H1 (cell line): ENCODE measurements around the gene NXPH1. TPM values are rescaled to one million over a fixed set of nuclear protein-coding genes. Genes with fewer than 3 reads are reported as not detected.

ENCODE experiments used
- CTCF ChIA-PET: fragments of 300-600 bp; sonication (Branson Sonifier 250); formaldehyde crosslinking; loops from one replicate; lab custom pipeline; 2021; ENCODE audit not compliant: partially characterized antibody; lab: Charles Lee
- POLR2A ChIA-PET: fragments of 300-600 bp; sonication (Branson Sonifier 250); formaldehyde crosslinking; loops from one replicate; lab custom pipeline; 2021; ENCODE audit warnings: inconsistent platforms; ENCODE audit not compliant: partially characterized antibody; lab: Charles Lee
- DNase-seq, 2 experiments: peaks; one replicate each; pipeline versions ENCODE4 v3.0.0 to v3.0.0-alpha.2; 2010 to 2022; ENCODE audit warnings: low spot score in 2 of 2, low read depth in 1 of 2, mixed read lengths in 1 of 2
- FAIRE-seq: peaks from 2 replicates; lab custom pipeline; 2011; peaks lifted over from hg19 to GRCh38; lab: Jason Lieb, UNC
- H2AFZ ChIP-seq: 2 replicates; pipeline ENCODE4 v1.8.1; 2012; ENCODE audit warnings: low read length, inconsistent platforms
- H2AK5ac ChIP-seq: 2 replicates; pipeline ENCODE4 v1.6.1; 2013; ENCODE audit warnings: low read depth, low read length
- H2BK120ac ChIP-seq: replicated peaks from 2 replicates; pipeline ENCODE3; 2013; ENCODE audit warnings: low read depth, low read length, inconsistent platforms
- H2BK12ac ChIP-seq: 2 replicates; pipeline ENCODE4 v1.6.1; 2013; ENCODE audit warnings: low read depth, low read length
- H2BK15ac ChIP-seq: 2 replicates; pipeline ENCODE4 v1.6.1; 2013; ENCODE audit warnings: low read length
- H2BK20ac ChIP-seq: 2 replicates; pipeline ENCODE4 v1.6.1; 2013; ENCODE audit warnings: low read length
- H2BK5ac ChIP-seq: 2 replicates; pipeline ENCODE4 v1.6.1; 2013; ENCODE audit warnings: low read depth, low read length
- H3K14ac ChIP-seq: 2 replicates; pipeline ENCODE4 v1.6.1; 2013; ENCODE audit warnings: inconsistent platforms; ENCODE audit not compliant: insufficient read length
- H3K18ac ChIP-seq: 2 replicates; pipeline ENCODE4 v1.6.1; 2013; ENCODE audit warnings: low read length; ENCODE audit errors: extremely low read depth
- H3K23ac ChIP-seq: 2 replicates; pipeline ENCODE4 v1.6.1; 2013; ENCODE audit warnings: inconsistent platforms; ENCODE audit not compliant: insufficient read length
- H3K23me2 ChIP-seq: 2 replicates; pipeline ENCODE4 v1.6.1; 2013; ENCODE audit warnings: low read depth, low read length
- H3K27ac ChIP-seq: 2 replicates; pipeline ENCODE4 v1.6.1; 2011; ENCODE audit warnings: low read depth, low read length, inconsistent platforms
- H3K27me3 ChIP-seq, 4 experiments: replicated peaks in 1 of 4; 1 replicate in 1 of 4; 2 replicates in 3 of 4; pipeline versions ENCODE4 v1.6.1 to v1.8.1; 2011 to 2013; ENCODE audit warnings: low read length in 3 of 4, mild to moderate bottlenecking in 3 of 4, inconsistent platforms in 2 of 4, mixed read lengths in 2 of 4, moderate library complexity in 1 of 4; ENCODE audit not compliant: control insufficient read depth in 3 of 4, insufficient read depth in 3 of 4; ENCODE audit errors: extremely low read depth in 1 of 4
- H3K36me3 ChIP-seq, 4 experiments: 2 replicates each; pipeline versions ENCODE4 v1.6.1 to v1.8.1; 2011 to 2013; ENCODE audit warnings: mild to moderate bottlenecking in 4 of 4, low read length in 3 of 4, moderate library complexity in 2 of 4, control low read depth in 1 of 4, inconsistent platforms in 1 of 4; ENCODE audit not compliant: insufficient read depth in 4 of 4, control insufficient read depth in 2 of 4
- H3K4ac ChIP-seq: replicated peaks from 2 replicates; pipeline ENCODE3; 2013; ENCODE audit warnings: low read length, low read depth, mixed read lengths, inconsistent platforms; ENCODE audit not compliant: insufficient read length
- H3K4me1 ChIP-seq, 4 experiments: replicated peaks in 1 of 4; 1 replicate in 1 of 4; 2 replicates in 3 of 4; pipeline versions ENCODE4 v1.6.1 to v1.8.1; 2011 to 2013; ENCODE audit warnings: low read length in 3 of 4, inconsistent platforms in 2 of 4, mixed read lengths in 1 of 4; ENCODE audit not compliant: insufficient read depth in 4 of 4, control insufficient read depth in 3 of 4
- H3K4me2 ChIP-seq, 2 experiments: 2 replicates each; pipeline versions ENCODE4 v1.6.1 to v1.8.1; 2011 to 2013; ENCODE audit warnings: low read depth in 2 of 2, low read length in 2 of 2, control low read depth in 1 of 2, inconsistent platforms in 1 of 2, mild to moderate bottlenecking in 1 of 2; ENCODE audit not compliant: insufficient read depth in 1 of 2
- H3K4me3 ChIP-seq, 4 experiments: fragments of 200-600, 300-600 bp in 1 of 4; sonication (generic), shearing (Covaris generic), sonication (Bioruptor Twin) in 1 of 4; 2 replicates each; pipeline versions ENCODE4 v1.5.1 to v1.8.1; 2011 to 2016; ENCODE audit warnings: low read length in 4 of 4, low read depth in 3 of 4, control low read depth in 2 of 4, inconsistent platforms in 2 of 4, mild to moderate bottlenecking in 2 of 4, mixed read lengths in 1 of 4, moderate library complexity in 1 of 4; ENCODE audit not compliant: insufficient read depth in 2 of 4; ENCODE audit errors: extremely low read depth in 1 of 4
- H3K56ac ChIP-seq: replicated peaks from 2 replicates; pipeline ENCODE3; 2013; ENCODE audit warnings: low read depth, mild to moderate bottlenecking, mixed read lengths, low read length, inconsistent platforms; ENCODE audit not compliant: insufficient read length
- H3K79me1 ChIP-seq: 2 replicates; pipeline ENCODE4 v1.6.1; 2013; ENCODE audit warnings: low read depth, low read length, control low read depth
- H3K79me2 ChIP-seq, 2 experiments: 2 replicates each; pipeline versions ENCODE4 v1.6.1 to v1.8.1; 2012 to 2013; ENCODE audit warnings: low read length in 2 of 2, mild to moderate bottlenecking in 2 of 2, inconsistent platforms in 1 of 2; ENCODE audit not compliant: insufficient read depth in 2 of 2, control insufficient read depth in 1 of 2
- H3K9ac ChIP-seq, 4 experiments: replicated peaks in 1 of 4; 1 replicate in 1 of 4; 2 replicates in 3 of 4; pipeline versions ENCODE4 v1.6.1 to v1.8.1; 2011 to 2013; ENCODE audit warnings: low read depth in 3 of 4, low read length in 3 of 4, control low read depth in 2 of 4, mild to moderate bottlenecking in 2 of 4, moderate library complexity in 2 of 4, inconsistent platforms in 1 of 4; ENCODE audit errors: extremely low read depth in 1 of 4
- H3K9me3 ChIP-seq, 2 experiments: 2 replicates each; pipeline versions ENCODE4 v1.6.1 to v1.8.1; 2012 to 2013; ENCODE audit warnings: mild to moderate bottlenecking in 2 of 2, moderate library complexity in 2 of 2, control low read depth in 1 of 2, inconsistent platforms in 1 of 2, low read depth in 1 of 2, low read length in 1 of 2, mixed read lengths in 1 of 2; ENCODE audit not compliant: insufficient read depth in 2 of 2
- H4K20me1 ChIP-seq, 2 experiments: replicated peaks in 1 of 2; 2 replicates each; pipeline versions ENCODE3 to v1.8.1; 2011 to 2013; ENCODE audit warnings: inconsistent platforms in 2 of 2, low read length in 2 of 2, mild to moderate bottlenecking in 1 of 2; ENCODE audit not compliant: insufficient read depth in 2 of 2, control insufficient read depth in 1 of 2
- H4K5ac ChIP-seq: 2 replicates; pipeline ENCODE4 v1.6.1; 2013; ENCODE audit warnings: low read length, low read depth, mixed read lengths, inconsistent platforms; ENCODE audit not compliant: insufficient read length
- H4K8ac ChIP-seq: 2 replicates; pipeline ENCODE4 v1.8.0; 2013; ENCODE audit warnings: mild to moderate bottlenecking, moderate library complexity, low read length, inconsistent platforms; ENCODE audit not compliant: insufficient read depth; ENCODE audit errors: extremely low read depth
- H4K91ac ChIP-seq: replicated peaks from 2 replicates; pipeline ENCODE3; 2013; ENCODE audit warnings: low read length, mixed read lengths, inconsistent platforms; ENCODE audit not compliant: insufficient read length
- CEBPB ChIP-seq: IDR thresholded peaks from 2 replicates; pipeline ENCODE4 v1.6.1; 2012; ENCODE audit warnings: low read depth, low read length
- WGBS, 2 experiments: shearing (Covaris generic) in 1 of 2; methylation state at CpG; one replicate each; pipeline versions ENCODE4 v1.1.6 to v1.1.7; 2013 to 2015; ENCODE audit warnings: low lambda C conversion rate in 2 of 2, mixed read lengths in 2 of 2, inconsistent platforms in 1 of 2, low coverage in 1 of 2, missing lambda C conversion rate in 1 of 2; ENCODE audit not compliant: insufficient replicate concordance in 2 of 2, insufficient coverage in 1 of 2, insufficient read length in 1 of 2; ENCODE audit errors: extremely low coverage in 1 of 2, missing lambda C conversion rate in 1 of 2; 5-methylcytosine and 5-hydroxymethylcytosine counted together
- polyA plus RNA-seq, 7 experiments: library from polyadenylated mRNA; depleted of rRNA in 3 of 7; stranded (reverse) in 5 of 7; unstranded in 2 of 7; fragments of >200 nt in 5 of 7; fragments of 200-250 nt in 2 of 7; gene quantifications; 1 replicate in 5 of 7; 2 replicates in 1 of 7; 4 replicates in 1 of 7; pipeline versions ENCODE4 v1.2.1 to v1.2.3, GENCODE V29; 2011 to 2013; ENCODE audit warnings: missing spikeins in 2 of 7, mixed read lengths in 2 of 7
- total RNA-seq: library from RNA; stranded (reverse); fragmentation: NEBNext Ultra II Directional; extraction: Animal tissue kit (Norgen Biotek cat#: 25700); gene quantifications from 2 replicates; pipeline ENCODE4 v1.2.1, GENCODE V29; 2021
- TF ChIP-seq, protein P1 (sequence below): IDR thresholded peaks from 2 replicates; pipeline ENCODE4 v1.6.1; 2012; ENCODE audit warnings: inconsistent platforms

The NXPH1 gene
- total and polyA plus RNA-seq, 2 of the 8 experiments (the other 6 are each of a cell fraction or from before 2014, with no cell fraction given), result 0.14 to 1.0 TPM

- H2AK5ac ChIP-seq, result no peak overlapping the region
- no peak overlapping the region for H3K18ac ChIP-seq
- no peak overlapping the region for H3K9ac ChIP-seq
- no peak overlapping the region for H3K4ac ChIP-seq
- no peak overlapping the region for H4K8ac ChIP-seq
- H3K36me3 ChIP-seq, result no peaks in the 10 kb centered on the region
- H2BK15ac ChIP-seq, result no peak overlapping the region
- no peak overlapping the region for H3K4me3 ChIP-seq
- DNase-seq (no peak), FAIRE-seq (no peak)
- no peaks in the 10 kb centered on the region for H3K4me1 ChIP-seq
- WGBS, 2 experiments, result 87% methylated on average over 4 of the region's 4 CpGs; no CpG with 5 or more reads in 1 of the 2 experiments
- H3K14ac ChIP-seq, result no peak overlapping the region
- H3K27me3 ChIP-seq, result no peaks in the 10 kb centered on the region
- no peaks in the 10 kb centered on the region for H3K79me1 ChIP-seq
- H4K20me1 ChIP-seq, result no peaks in the 10 kb centered on the region
- H2BK120ac ChIP-seq, result no peak overlapping the region
- no peak overlapping the region for H3K23ac ChIP-seq
- H2BK20ac ChIP-seq, result no peak overlapping the region
- no peak overlapping the region for H4K91ac ChIP-seq
- no peak overlapping the region for H3K27ac ChIP-seq
- ChIA-PET POLR2A (no interaction called here), CTCF (interaction anchor here (0.8 to 1.8 kb wide), 3 partner anchors 16 to 196 kb away, joined by 3 to 5 read pairs (median 4); no protein-coding TSS in a partner anchor)
- H2BK12ac ChIP-seq, result no peak overlapping the region
- no peak overlapping the region for H3K4me2 ChIP-seq
- TF ChIP-seq, protein P1, sequence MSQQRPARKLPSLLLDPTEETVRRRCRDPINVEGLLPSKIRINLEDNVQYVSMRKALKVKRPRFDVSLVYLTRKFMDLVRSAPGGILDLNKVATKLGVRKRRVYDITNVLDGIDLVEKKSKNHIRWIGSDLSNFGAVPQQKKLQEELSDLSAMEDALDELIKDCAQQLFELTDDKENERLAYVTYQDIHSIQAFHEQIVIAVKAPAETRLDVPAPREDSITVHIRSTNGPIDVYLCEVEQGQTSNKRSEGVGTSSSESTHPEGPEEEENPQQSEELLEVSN, result no peak
- no peak for TF ChIP-seq CEBPB
- no peak overlapping the region for H3K56ac ChIP-seq
- no peaks in the 10 kb centered on the region for H3K23me2 ChIP-seq
- no peaks in the 10 kb centered on the region for H3K9me3 ChIP-seq
- no peak overlapping the region for H2AFZ ChIP-seq
- no peaks in the 10 kb centered on the region for H3K79me2 ChIP-seq
- H2BK5ac ChIP-seq, result no peak overlapping the region
- no peak overlapping the region for H4K5ac ChIP-seq
Observed at GRCh38 chr7:8637322-8637721, 203.9 kb downstream of the NXPH1 start.
